B cell (primary cell): ENCODE data around the gene RPSA. TPM values are rescaled to one million over a fixed set of nuclear protein-coding genes. Genes with fewer than 3 reads are reported as not detected.

Experiments used
- ATAC-seq: fragments of 200-7000 bp; cut with Tn5 transposase; one replicate; pipeline ENCODE4 v1.10.0; 2021; ENCODE audit warnings: low read depth, mild to moderate bottlenecking, moderate number of reproducible peaks, moderate library complexity
- CTCF ChIA-PET: fragments of 350-600 bp; sonication (Branson Sonifier 250); formaldehyde crosslinking; loops from one replicate; lab custom pipeline; 2021; ENCODE audit warnings: antibody characterized with exemption, inconsistent platforms; lab: Charles Lee
- POLR2A ChIA-PET: fragments of 350-600 bp; sonication (Branson Sonifier 250); formaldehyde crosslinking; loops from one replicate; lab custom pipeline; 2021; ENCODE audit warnings: antibody characterized with exemption; lab: Charles Lee
- DNase-seq: peaks from one replicate; pipeline ENCODE4 v3.0.0; 2013
- H2AFZ ChIP-seq: 2 replicates; pipeline ENCODE4 v1.6.1; 2012; ENCODE audit warnings: mild to moderate bottlenecking, low read depth, low read length; ENCODE audit not compliant: insufficient read depth, poor library complexity, severe bottlenecking
- H3K27ac ChIP-seq, 2 donors: 1 replicate in 1 of 2; 2 replicates in 1 of 2; pipeline ENCODE4 v1.5.1; 2012 to 2013; ENCODE audit warnings: low read length in 2 of 2, mild to moderate bottlenecking in 2 of 2, moderate library complexity in 1 of 2
- H3K27me3 ChIP-seq, 4 experiments: fragments of 200-600 bp in 1 of 4; sonication (generic) in 1 of 4; replicated peaks in 1 of 4; 1 replicate in 2 of 4; 2 replicates in 2 of 4; pipeline versions ENCODE4 v1.6.1 to v1.7.0; 2013 to 2016; ENCODE audit warnings: low read length in 3 of 4, mild to moderate bottlenecking in 2 of 4, mixed read lengths in 1 of 4, moderate library complexity in 1 of 4; ENCODE audit not compliant: insufficient read depth in 4 of 4, control insufficient read depth in 3 of 4; ENCODE audit errors: control extremely low read depth in 1 of 4
- H3K36me3 ChIP-seq, 2 experiments: replicated peaks in 1 of 2; 1 replicate in 1 of 2; 2 replicates in 1 of 2; pipeline versions ENCODE4 v1.6.1 to v1.7.1; 2013; ENCODE audit warnings: low read length in 1 of 2; ENCODE audit not compliant: insufficient read depth in 2 of 2, control insufficient read depth in 1 of 2; ENCODE audit errors: control extremely low read depth in 1 of 2, extremely low read depth in 1 of 2
- H3K4me1 ChIP-seq, 2 donors: fragments of 200-600 bp in 1 of 2; sonication (generic) in 1 of 2; 1 replicate in 1 of 2; 2 replicates in 1 of 2; pipeline versions ENCODE4 v1.5.1 to v1.6.1; 2013 to 2017; ENCODE audit warnings: low read length in 2 of 2; ENCODE audit not compliant: control insufficient read depth in 2 of 2, insufficient read depth in 2 of 2
- H3K4me2 ChIP-seq: replicated peaks from 2 replicates; pipeline ENCODE3; 2012; ENCODE audit warnings: mild to moderate bottlenecking, low read depth, low read length; ENCODE audit not compliant: poor library complexity, severe bottlenecking
- H3K4me3 ChIP-seq, 5 experiments: fragments of 200-600 bp in 1 of 5; sonication (generic) in 1 of 5; 1 replicate in 3 of 5; 2 replicates in 2 of 5; pipeline versions ENCODE4 v1.5.1 to v1.7.0; 2011 to 2016; ENCODE audit warnings: low read length in 4 of 5, mild to moderate bottlenecking in 4 of 5, low read depth in 2 of 5, control low read depth in 1 of 5, moderate library complexity in 1 of 5; ENCODE audit not compliant: insufficient read depth in 1 of 5; ENCODE audit errors: control extremely low read depth in 1 of 5, extremely low read depth in 1 of 5
- H3K79me2 ChIP-seq: fragments of 200-600 bp; sonication (generic); one replicate; pipeline ENCODE4 v1.6.0; 2016; ENCODE audit warnings: low read length; ENCODE audit not compliant: control insufficient read depth, insufficient read depth
- H3K9ac ChIP-seq: fragments of 200-600 bp; sonication (generic); 2 replicates; pipeline ENCODE4 v1.6.1; 2017; ENCODE audit warnings: mild to moderate bottlenecking, low read length, moderate library complexity
- H3K9me3 ChIP-seq, 3 donors: one replicate each; pipeline versions ENCODE4 v1.6.1 to v1.7.1; 2013; ENCODE audit warnings: low read length in 2 of 3; ENCODE audit not compliant: control insufficient read depth in 2 of 3, insufficient read depth in 1 of 3; ENCODE audit errors: control extremely low read depth in 1 of 3
- H4K20me1 ChIP-seq: 2 replicates; pipeline ENCODE4 v1.6.0; 2012; ENCODE audit warnings: mild to moderate bottlenecking, low read length; ENCODE audit not compliant: insufficient read depth, control insufficient read depth, poor library complexity, severe bottlenecking
- H3K27ac Mint-ChIP-seq: one replicate; pipeline ENCODE4 v1.8.0; 2021; ENCODE audit warnings: mixed read lengths
- H3K27me3 Mint-ChIP-seq: one replicate; pipeline ENCODE4 v1.8.0; 2021; ENCODE audit warnings: mixed read lengths
- H3K4me1 Mint-ChIP-seq: one replicate; pipeline ENCODE4 v1.8.0; 2021; ENCODE audit warnings: mixed read lengths
- H3K4me3 Mint-ChIP-seq: one replicate; pipeline ENCODE4 v1.8.0; 2021; ENCODE audit warnings: mixed read lengths
- H3K9me3 Mint-ChIP-seq: one replicate; pipeline ENCODE4 v1.8.0; 2022; ENCODE audit warnings: mixed read lengths; ENCODE audit not compliant: insufficient read depth
- EZH2 ChIP-seq: IDR thresholded peaks from 2 replicates; pipeline ENCODE4 v1.6.1; 2012; ENCODE audit warnings: borderline replicate concordance, low read depth, mild to moderate bottlenecking, moderate library complexity, low read length; ENCODE audit not compliant: insufficient read depth, poor library complexity, severe bottlenecking
- WGBS: methylation state at CpG from one replicate; pipeline ENCODE4 v1.1.5; 2013; ENCODE audit warnings: missing lambda C conversion rate; ENCODE audit not compliant: insufficient coverage; 5-methylcytosine and 5-hydroxymethylcytosine counted together
- intact Hi-C: fragments of 100-400 bp; cut with micrococcal nuclease; formaldehyde crosslinking; loops from one replicate; pipeline ENCODE4 v1.10.0; 2022
- polyA plus RNA-seq: library from polyadenylated mRNA; depleted of rRNA; stranded (reverse); fragments of >200 nt; gene quantifications from 2 replicates; pipeline ENCODE4 v1.2.3, GENCODE V29; 2012
- total RNA-seq, 2 donors: library from RNA; stranded (reverse); fragments of 120-200 nt in 1 of 2; gene quantifications; 1 replicate in 1 of 2; 2 replicates in 1 of 2; pipeline versions ENCODE4 v1.2.3 to v1.2.4, GENCODE V29; 2013 to 2022
- TF ChIP-seq, protein P1 (sequence below): fragments of 200-600 bp; IDR thresholded peaks from one replicate; pipeline ENCODE4 v1.8.0; 2022; ENCODE audit warnings: antibody characterized with exemption, mild to moderate bottlenecking

RPSA gene
- total and polyA plus RNA-seq, 2 donors (not counting 1 experiment from before 2014, with no cell fraction given) = 1,460 to 2,522 TPM

- ATAC-seq (no peak), DNase-seq (no peak)
- H3K9me3 Mint-ChIP-seq = no peaks in the 10 kb centered on the region
- Histone ChIP-seq H3K4me3 (no peak overlapping the region), H3K79me2 (peaks cover 33% of the 10 kb centered on the region), H3K4me1 (peaks cover 22 to 35% of the 10 kb centered on the region in 2 donors), H3K27ac (peak overlapping the region in 1 of 2 donors; percentile 32), H3K27me3 (no peaks in the 10 kb centered on the region), H2AFZ (no peak overlapping the region), H3K9me3 (no peaks in the 10 kb centered on the region), H3K36me3 (peaks cover 6 to 68% of the 10 kb centered on the region in 2 experiments), H3K9ac (no peak overlapping the region), H3K4me2 (no peak overlapping the region), H4K20me1 (peaks cover 64% of the 10 kb centered on the region)
- no peaks in the 10 kb centered on the region for H3K27me3 Mint-ChIP-seq
- WGBS = 81% methylated on average over 7 of the region's 7 CpGs
- no peak overlapping the region for H3K27ac Mint-ChIP-seq
- peaks cover 39% of the 10 kb centered on the region for H3K4me1 Mint-ChIP-seq
- TF ChIP-seq EZH2 = no peak
- TF ChIP-seq, protein P1, sequence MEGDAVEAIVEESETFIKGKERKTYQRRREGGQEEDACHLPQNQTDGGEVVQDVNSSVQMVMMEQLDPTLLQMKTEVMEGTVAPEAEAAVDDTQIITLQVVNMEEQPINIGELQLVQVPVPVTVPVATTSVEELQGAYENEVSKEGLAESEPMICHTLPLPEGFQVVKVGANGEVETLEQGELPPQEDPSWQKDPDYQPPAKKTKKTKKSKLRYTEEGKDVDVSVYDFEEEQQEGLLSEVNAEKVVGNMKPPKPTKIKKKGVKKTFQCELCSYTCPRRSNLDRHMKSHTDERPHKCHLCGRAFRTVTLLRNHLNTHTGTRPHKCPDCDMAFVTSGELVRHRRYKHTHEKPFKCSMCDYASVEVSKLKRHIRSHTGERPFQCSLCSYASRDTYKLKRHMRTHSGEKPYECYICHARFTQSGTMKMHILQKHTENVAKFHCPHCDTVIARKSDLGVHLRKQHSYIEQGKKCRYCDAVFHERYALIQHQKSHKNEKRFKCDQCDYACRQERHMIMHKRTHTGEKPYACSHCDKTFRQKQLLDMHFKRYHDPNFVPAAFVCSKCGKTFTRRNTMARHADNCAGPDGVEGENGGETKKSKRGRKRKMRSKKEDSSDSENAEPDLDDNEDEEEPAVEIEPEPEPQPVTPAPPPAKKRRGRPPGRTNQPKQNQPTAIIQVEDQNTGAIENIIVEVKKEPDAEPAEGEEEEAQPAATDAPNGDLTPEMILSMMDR = no peak
- ChIA-PET POLR2A (interaction anchor here (0.6 kb wide), 1 partner anchor 254 kb away, joined by 7 read pairs; no protein-coding TSS in a partner anchor), CTCF (interaction anchor here (1.3 kb wide), 1 partner anchor 25 kb away, joined by 5 read pairs; no protein-coding TSS in a partner anchor)
- intact Hi-C loops = loop anchor here (5.0 kb wide), 1 partner anchor 1272 kb away; the partner anchor contains the start of genes ACAA1 and MYD88
- H3K4me3 Mint-ChIP-seq = no peak overlapping the region
Observed at GRCh38 chr3:39409514-39410136, 3.1 kb downstream of the RPSA start.

GRCh38 chr3:39410893-39411292 lies 4.4 kb downstream of the RPSA start:
- Histone ChIP-seq H3K9me3 (no peaks in the 10 kb centered on the region), H3K79me2 (peaks cover 29% of the 10 kb centered on the region), H3K9ac (no peak overlapping the region), H3K36me3 (peaks cover 6 to 71% of the 10 kb centered on the region in 2 experiments), H2AFZ (no peak overlapping the region), H3K4me1 (peaks cover 22 to 29% of the 10 kb centered on the region in 2 donors), H3K4me3 (no peak overlapping the region), H3K27ac (no peak overlapping the region), H3K4me2 (no peak overlapping the region), H3K27me3 (no peaks in the 10 kb centered on the region), H4K20me1 (peaks cover 64% of the 10 kb centered on the region)
- WGBS = 94% methylated on average over 2 of the region's 7 CpGs
- Mint-ChIP-seq H3K9me3 (no peaks in the 10 kb centered on the region), H3K4me3 (no peak overlapping the region), H3K27me3 (no peaks in the 10 kb centered on the region), H3K4me1 (peaks cover 39% of the 10 kb centered on the region), H3K27ac (no peak overlapping the region)
- ChIA-PET POLR2A (no interaction called here), CTCF (interaction anchor here (1.7 kb wide), 1 partner anchor 33 kb away, joined by 4 read pairs; no protein-coding TSS in a partner anchor)
- TF ChIP-seq, protein P1 = no peak
- TF ChIP-seq EZH2 = no peak
- ATAC-seq = no peak
- DNase-seq = no peak
- intact Hi-C loops = no loop called here
